ENCODE measurements around the gene NUMA1.

Gene NUMA1

DNA sequence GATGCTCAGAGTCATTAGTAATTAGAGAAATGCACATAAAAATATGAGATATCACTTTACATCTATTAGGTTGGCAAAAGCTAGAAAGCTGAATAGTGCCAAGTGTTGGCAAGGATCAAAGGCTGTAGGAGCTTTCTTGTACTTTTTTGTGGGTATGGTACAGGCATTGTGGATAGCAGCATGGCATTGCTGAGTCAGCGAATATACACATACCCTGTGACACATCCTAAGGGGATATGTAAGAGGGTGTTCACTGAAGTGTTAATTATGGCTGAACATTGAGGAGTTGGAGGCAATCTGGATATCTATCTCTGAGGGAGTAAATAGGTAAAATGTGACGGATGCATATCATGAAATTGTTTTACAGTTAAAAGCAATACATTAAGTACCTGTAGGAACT lies 108.7 kb downstream of the NUMA1 start:
- no peak for DNase-seq (ENCODE audit: extremely low spot score)
- TF ChIP-seq FOXK2 (IDR thresholded peaks at IDR 0.05) (no peak), ZNF384 (IDR thresholded peaks at IDR 0.05) (no peak), FOXA1 (IDR thresholded peaks at IDR 0.05) (no peak), BHLHE40 (IDR thresholded peaks at IDR 0.05; ENCODE audit: borderline replicate concordance) (no peak), LEF1 (IDR thresholded peaks at IDR 0.05; ENCODE audit: borderline replicate concordance) (no peak), HDGF (IDR thresholded peaks at IDR 0.05; ENCODE audit: borderline replicate concordance) (no peak), TARDBP (IDR thresholded peaks at IDR 0.05) (no peak), SUZ12 (IDR thresholded peaks at IDR 0.05) (no peak)
- TF ChIP-seq, protein P1, sequence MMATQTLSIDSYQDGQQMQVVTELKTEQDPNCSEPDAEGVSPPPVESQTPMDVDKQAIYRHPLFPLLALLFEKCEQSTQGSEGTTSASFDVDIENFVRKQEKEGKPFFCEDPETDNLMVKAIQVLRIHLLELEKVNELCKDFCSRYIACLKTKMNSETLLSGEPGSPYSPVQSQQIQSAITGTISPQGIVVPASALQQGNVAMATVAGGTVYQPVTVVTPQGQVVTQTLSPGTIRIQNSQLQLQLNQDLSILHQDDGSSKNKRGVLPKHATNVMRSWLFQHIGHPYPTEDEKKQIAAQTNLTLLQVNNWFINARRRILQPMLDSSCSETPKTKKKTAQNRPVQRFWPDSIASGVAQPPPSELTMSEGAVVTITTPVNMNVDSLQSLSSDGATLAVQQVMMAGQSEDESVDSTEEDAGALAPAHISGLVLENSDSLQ (IDR thresholded peaks at IDR 0.05): no peak
- ChIA-PET CTCF (no interaction called here), POLR2A (no interaction called here)

DNA sequence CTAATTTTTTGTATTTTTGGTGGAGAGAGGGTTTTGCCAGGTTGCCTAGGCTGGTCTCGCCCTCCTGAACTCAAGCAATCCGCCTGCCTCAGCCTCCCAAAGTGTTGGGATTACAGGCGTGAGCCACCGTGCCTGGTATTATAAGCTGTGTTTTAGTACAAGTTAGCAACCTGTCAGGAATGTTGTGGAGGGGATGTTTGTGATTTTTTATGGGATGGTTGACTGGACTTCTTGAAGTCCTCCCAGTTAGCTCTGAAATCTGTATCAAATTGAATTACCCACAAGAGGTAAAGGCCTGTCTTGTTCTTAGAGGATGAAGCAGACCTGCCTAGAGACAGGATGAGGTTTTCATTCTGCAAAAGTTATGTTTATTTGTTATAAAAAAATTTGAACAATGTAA lies 115.7 kb downstream of the NUMA1 start:
- POLR2A ChIA-PET: interaction anchor here (1.5 kb wide), 1 partner anchor 35 kb away, joined by 3 read pairs; no protein-coding TSS in a partner anchor
- CTCF ChIA-PET: no interaction called here
- no peak for TF ChIP-seq ARNT (IDR thresholded peaks at IDR 0.05)
- no peak for TF ChIP-seq LEF1 (IDR thresholded peaks at IDR 0.05; ENCODE audit: borderline replicate concordance)
- no peak for DNase-seq (ENCODE audit: extremely low spot score)

DNA sequence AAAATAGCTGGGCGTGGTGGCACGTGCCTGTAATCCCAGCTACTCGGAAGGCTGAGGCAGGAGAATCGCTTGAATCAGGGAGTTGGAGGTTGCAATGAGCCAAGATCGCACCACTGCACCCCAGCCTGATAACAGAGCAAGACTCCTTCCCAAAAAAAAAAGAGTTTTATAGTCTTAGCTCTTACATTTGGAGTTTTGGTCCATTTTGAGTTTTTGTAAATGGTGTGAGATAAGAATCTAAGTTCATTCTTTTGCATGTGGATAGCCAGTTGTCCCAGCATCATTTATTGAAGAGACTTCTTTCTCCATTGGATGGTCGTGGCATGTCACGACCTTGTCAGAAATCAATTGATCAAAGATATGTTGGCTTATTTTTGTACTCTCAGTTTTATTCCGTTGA lies 116.9 kb downstream of the NUMA1 start:
- TF ChIP-seq HDGF (IDR thresholded peaks at IDR 0.05; ENCODE audit: borderline replicate concordance) (no peak), SP1 (IDR thresholded peaks at IDR 0.05) (no peak), LEF1 (IDR thresholded peaks at IDR 0.05; ENCODE audit: borderline replicate concordance) (no peak), ELF4 (IDR thresholded peaks at IDR 0.05) (no peak), NFRKB (IDR thresholded peaks at IDR 0.05) (no peak), ARNT (IDR thresholded peaks at IDR 0.05) (no peak), BHLHE40 (IDR thresholded peaks at IDR 0.05; ENCODE audit: borderline replicate concordance) (no peak), FOXM1 (IDR thresholded peaks at IDR 0.05; ENCODE audit: borderline replicate concordance) (no peak), FOXK2 (IDR thresholded peaks at IDR 0.05) (no peak), TARDBP (IDR thresholded peaks at IDR 0.05) (no peak), FOXA1 (IDR thresholded peaks at IDR 0.05) (no peak), ZNF384 (IDR thresholded peaks at IDR 0.05) (no peak), CTBP1 (IDR thresholded peaks at IDR 0.05; ENCODE audit: borderline replicate concordance) (no peak), SUZ12 (IDR thresholded peaks at IDR 0.05) (no peak), L3MBTL2 (conservative IDR thresholded peaks at IDR 0.05) (no peak)
- TF ChIP-seq, protein P1 (IDR thresholded peaks at IDR 0.05): no peak
- POLR2A ChIA-PET: no interaction called here
- CTCF ChIA-PET: no interaction called here
- DNase-seq (ENCODE audit: extremely low spot score): no peak

DNA sequence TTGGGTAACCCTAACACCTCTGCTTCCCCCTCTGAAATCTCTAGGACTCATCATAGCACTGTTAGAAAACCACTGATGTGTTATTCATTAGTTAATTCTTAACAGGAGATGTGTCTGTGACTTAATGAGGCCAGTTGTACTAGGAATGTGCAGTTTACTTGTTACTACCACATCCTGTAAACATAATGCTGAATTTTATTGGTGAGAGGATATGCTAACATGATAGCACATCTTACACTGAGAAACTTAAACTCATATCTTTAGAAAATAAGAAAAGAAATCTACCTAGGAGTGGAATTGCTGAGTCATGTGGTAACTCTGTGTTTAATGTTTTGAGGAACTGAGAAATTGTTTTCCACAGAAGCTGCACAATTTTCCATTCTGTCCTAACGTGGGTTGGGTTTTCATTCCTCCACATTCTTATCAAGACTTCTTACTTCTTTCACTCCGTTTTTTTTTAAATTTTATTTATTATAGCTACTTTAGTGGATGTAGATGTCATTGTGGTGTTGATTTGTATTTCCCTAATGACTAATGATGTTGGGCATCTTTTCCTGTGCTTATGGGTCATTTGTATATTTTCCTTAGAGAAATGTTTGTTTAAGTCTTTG lies 117.8 kb downstream of the NUMA1 start:
- POLR2A ChIA-PET: no interaction called here
- CTCF ChIA-PET: no interaction called here
- DNase-seq (ENCODE audit: extremely low spot score): no peak
- TF ChIP-seq CTBP1 (IDR thresholded peaks at IDR 0.05; ENCODE audit: borderline replicate concordance) (no peak), ELF4 (IDR thresholded peaks at IDR 0.05) (no peak), FOXK2 (IDR thresholded peaks at IDR 0.05) (no peak), NFRKB (IDR thresholded peaks at IDR 0.05) (no peak), SUZ12 (IDR thresholded peaks at IDR 0.05) (no peak), LEF1 (IDR thresholded peaks at IDR 0.05; ENCODE audit: borderline replicate concordance) (no peak), L3MBTL2 (conservative IDR thresholded peaks at IDR 0.05) (no peak), TARDBP (IDR thresholded peaks at IDR 0.05) (no peak), ZNF384 (IDR thresholded peaks at IDR 0.05) (no peak), FOXA1 (IDR thresholded peaks at IDR 0.05) (no peak), SP1 (IDR thresholded peaks at IDR 0.05) (no peak), BHLHE40 (IDR thresholded peaks at IDR 0.05; ENCODE audit: borderline replicate concordance) (no peak), FOXM1 (IDR thresholded peaks at IDR 0.05; ENCODE audit: borderline replicate concordance) (no peak), ARNT (IDR thresholded peaks at IDR 0.05) (no peak), HDGF (IDR thresholded peaks at IDR 0.05; ENCODE audit: borderline replicate concordance) (no peak)
- TF ChIP-seq, protein P1 (IDR thresholded peaks at IDR 0.05): no peak

DNA sequence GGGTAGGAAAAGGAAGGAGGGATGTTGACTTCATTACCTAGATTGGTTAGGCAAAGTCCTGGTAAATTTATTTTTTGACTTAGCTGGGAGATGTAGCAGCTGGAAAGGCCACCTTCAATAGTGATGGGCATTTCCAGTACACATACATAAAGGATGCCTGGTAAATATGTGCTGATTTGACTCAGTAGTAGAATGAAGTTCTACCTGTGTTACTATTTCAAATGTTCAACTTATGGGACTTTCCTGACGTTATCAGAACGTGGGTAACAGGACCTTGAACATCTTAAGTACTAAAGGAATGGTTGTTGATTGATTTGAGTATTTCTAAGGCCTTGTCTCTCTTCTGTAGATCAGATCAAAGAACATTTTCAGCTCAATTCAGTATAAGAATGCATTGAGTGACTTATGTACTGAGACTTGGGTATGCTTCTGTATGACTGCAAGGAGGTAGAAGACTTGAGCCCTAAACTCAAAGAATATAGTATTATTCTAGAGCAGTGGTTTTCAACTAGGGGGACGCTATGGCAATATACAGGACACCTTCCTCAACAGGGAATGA lies 124.4 kb downstream of the NUMA1 start:
- ChIA-PET CTCF (no interaction called here), POLR2A (no interaction called here)
- TF ChIP-seq NFRKB (IDR thresholded peaks at IDR 0.05) (no peak), FOXA1 (IDR thresholded peaks at IDR 0.05) (no peak), CTBP1 (IDR thresholded peaks at IDR 0.05; ENCODE audit: borderline replicate concordance) (no peak), TARDBP (IDR thresholded peaks at IDR 0.05) (no peak), HDGF (IDR thresholded peaks at IDR 0.05; ENCODE audit: borderline replicate concordance) (no peak), ZNF384 (IDR thresholded peaks at IDR 0.05) (no peak), ARNT (IDR thresholded peaks at IDR 0.05) (no peak)
- TF ChIP-seq, protein P1 (IDR thresholded peaks at IDR 0.05): no peak
- DNase-seq (ENCODE audit: extremely low spot score): no peak

All from HEK293T (cell line).